Chondrocyte (in vitro differentiated cells): ENCODE results near the gene MYH3. TPM values are rescaled to one million over a fixed set of nuclear protein-coding genes. Genes with fewer than 3 reads are reported as not detected.

Experiments
- DNase-seq: peaks from one replicate; pipeline ENCODE4 v3.0.0; 2021; ENCODE audit warnings: mixed read lengths, low spot score
- H3K27ac Mint-ChIP-seq: one replicate; pipeline ENCODE4 v1.8.0; 2021; ENCODE audit warnings: mild to moderate bottlenecking, moderate library complexity, mixed read lengths; ENCODE audit not compliant: unreplicated experiment
- H3K27me3 Mint-ChIP-seq: 2 replicates; pipeline ENCODE4 v1.8.0; 2021; ENCODE audit warnings: low read depth, mixed read lengths
- H3K36me3 Mint-ChIP-seq: 2 replicates; pipeline ENCODE4 v1.8.0; 2021; ENCODE audit warnings: low read depth, mixed read lengths
- H3K4me1 Mint-ChIP-seq: 2 replicates; pipeline ENCODE4 v1.8.0; 2021; ENCODE audit warnings: low read depth, mild to moderate bottlenecking, mixed read lengths
- H3K4me3 Mint-ChIP-seq: one replicate; pipeline ENCODE4 v1.8.0; 2021; ENCODE audit warnings: mild to moderate bottlenecking, moderate library complexity, mixed read lengths; ENCODE audit not compliant: unreplicated experiment
- H3K9me3 Mint-ChIP-seq: 2 replicates; pipeline ENCODE4 v1.8.0; 2021; ENCODE audit warnings: low read depth, mixed read lengths
- total RNA-seq: library from RNA; stranded (reverse); gene quantifications from 3 replicates; pipeline ENCODE4 v1.2.1, GENCODE V29; 2021
- TF ChIP-seq, protein P1 (sequence below): fragments of 200-600 bp; sonication (generic); IDR thresholded peaks from 2 replicates; pipeline ENCODE4 v1.5.0; 2021; ENCODE audit warnings: antibody characterized with exemption, mild to moderate bottlenecking, moderate library complexity

MYH3 gene
- total RNA-seq, 1 donor from 2014 or later: 3.5 TPM

DNA sequence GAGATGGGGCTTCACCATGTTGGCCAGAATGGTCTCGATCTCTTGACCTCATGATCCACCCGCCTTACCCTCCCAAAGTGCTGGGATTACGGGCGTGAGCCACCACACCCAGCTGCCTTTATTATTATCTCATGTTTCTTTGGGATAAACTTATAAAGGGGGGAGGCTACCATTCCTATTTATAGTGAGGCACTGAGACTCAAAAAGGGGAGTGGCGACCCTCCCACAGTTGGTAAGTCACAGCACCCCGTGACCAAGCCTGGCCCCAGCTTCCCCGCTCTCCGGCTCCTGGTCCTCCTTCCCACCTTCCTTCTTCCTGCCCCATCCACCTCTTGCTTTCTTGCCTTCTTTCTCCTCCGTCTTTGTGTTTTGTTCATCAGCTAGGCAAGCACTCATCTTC lies 5.2 kb downstream of the MYH3 start:
- Mint-ChIP-seq H3K4me1 (peaks cover 19% of the 10 kb centered on the region), H3K27me3 (no peaks in the 10 kb centered on the region), H3K36me3 (no peaks in the 10 kb centered on the region), H3K27ac (no peak overlapping the region), H3K4me3 (no peak overlapping the region), H3K9me3 (no peaks in the 10 kb centered on the region)
- TF ChIP-seq, protein P1, sequence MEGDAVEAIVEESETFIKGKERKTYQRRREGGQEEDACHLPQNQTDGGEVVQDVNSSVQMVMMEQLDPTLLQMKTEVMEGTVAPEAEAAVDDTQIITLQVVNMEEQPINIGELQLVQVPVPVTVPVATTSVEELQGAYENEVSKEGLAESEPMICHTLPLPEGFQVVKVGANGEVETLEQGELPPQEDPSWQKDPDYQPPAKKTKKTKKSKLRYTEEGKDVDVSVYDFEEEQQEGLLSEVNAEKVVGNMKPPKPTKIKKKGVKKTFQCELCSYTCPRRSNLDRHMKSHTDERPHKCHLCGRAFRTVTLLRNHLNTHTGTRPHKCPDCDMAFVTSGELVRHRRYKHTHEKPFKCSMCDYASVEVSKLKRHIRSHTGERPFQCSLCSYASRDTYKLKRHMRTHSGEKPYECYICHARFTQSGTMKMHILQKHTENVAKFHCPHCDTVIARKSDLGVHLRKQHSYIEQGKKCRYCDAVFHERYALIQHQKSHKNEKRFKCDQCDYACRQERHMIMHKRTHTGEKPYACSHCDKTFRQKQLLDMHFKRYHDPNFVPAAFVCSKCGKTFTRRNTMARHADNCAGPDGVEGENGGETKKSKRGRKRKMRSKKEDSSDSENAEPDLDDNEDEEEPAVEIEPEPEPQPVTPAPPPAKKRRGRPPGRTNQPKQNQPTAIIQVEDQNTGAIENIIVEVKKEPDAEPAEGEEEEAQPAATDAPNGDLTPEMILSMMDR: no peak
- no peak for DNase-seq

DNA sequence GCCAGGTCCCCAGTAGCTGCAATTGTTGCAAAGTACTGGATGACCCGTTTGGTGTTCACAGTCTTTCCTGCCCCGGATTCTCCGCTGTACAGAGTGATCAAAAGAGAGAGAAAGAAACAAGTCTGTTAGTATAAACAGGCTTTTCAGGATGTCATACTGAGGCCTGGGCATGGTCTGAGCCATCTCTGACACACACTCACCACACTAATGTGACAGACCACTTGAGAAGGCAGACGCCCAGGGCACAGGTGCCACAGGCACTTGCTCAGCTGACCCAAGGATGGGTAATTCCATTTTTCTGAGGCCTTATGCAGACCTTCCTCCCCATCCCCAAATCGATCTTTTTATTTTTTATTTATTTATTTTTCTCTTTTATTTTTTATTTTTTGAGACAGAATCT lies 7.5 kb downstream of the MYH3 start:
- DNase-seq: no peak
- Mint-ChIP-seq H3K4me3 (no peak overlapping the region), H3K27me3 (no peaks in the 10 kb centered on the region), H3K36me3 (no peaks in the 10 kb centered on the region), H3K9me3 (no peaks in the 10 kb centered on the region), H3K4me1 (peaks cover 22% of the 10 kb centered on the region), H3K27ac (peak overlapping the region; percentile 74)
- TF ChIP-seq, protein P1: no peak

DNA sequence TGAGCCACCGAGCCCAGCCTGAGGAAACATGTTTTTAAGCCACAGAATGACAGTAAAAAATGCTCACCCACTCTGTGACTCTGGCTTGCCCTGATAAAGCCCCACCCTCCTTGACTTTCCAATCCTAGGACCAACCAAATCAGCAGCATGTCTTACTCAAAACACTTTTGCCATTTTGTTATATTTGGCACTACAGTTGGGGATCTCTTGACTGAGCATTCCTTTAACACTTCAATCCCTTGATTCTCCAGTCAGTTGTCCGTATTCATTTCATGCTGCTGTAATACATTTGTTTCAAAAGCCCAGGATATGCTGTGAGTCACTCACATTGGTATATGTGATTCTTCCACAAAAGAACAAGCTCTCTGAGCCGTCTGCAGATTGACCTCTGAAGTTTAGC lies 8.2 kb downstream of the MYH3 start:
- Mint-ChIP-seq H3K36me3 (peaks cover 3% of the 10 kb centered on the region), H3K27me3 (no peaks in the 10 kb centered on the region), H3K4me3 (no peak overlapping the region), H3K9me3 (no peaks in the 10 kb centered on the region), H3K27ac (peak overlapping the region; percentile 74), H3K4me1 (peaks cover 22% of the 10 kb centered on the region)
- no peak for DNase-seq
- TF ChIP-seq, protein P1: no peak

DNA sequence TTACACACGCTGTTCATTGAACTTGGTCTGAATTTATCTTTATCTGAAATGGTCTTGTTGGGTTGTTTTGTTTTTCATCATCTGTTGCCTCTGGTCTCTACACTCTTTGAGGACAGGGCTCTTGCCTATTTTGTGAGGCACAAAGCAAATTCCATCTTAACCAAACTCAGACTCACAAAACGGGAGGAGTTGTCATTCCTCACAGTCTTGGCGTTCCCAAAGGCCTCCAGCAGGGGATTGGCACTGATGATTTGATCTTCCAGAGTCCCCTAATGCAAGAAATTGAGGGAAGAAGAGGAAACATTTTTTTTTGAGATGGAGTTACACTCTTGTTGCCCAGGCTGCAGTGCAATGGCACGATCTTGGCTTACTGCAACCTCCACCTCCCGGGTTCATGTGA lies 8.7 kb downstream of the MYH3 start:
- Mint-ChIP-seq H3K27me3 (no peaks in the 10 kb centered on the region), H3K27ac (peak overlapping the region; percentile 49), H3K4me1 (peaks cover 22% of the 10 kb centered on the region), H3K36me3 (peaks cover 3% of the 10 kb centered on the region), H3K9me3 (no peaks in the 10 kb centered on the region), H3K4me3 (no peak overlapping the region)
- TF ChIP-seq, protein P1: no peak
- no peak for DNase-seq

DNA sequence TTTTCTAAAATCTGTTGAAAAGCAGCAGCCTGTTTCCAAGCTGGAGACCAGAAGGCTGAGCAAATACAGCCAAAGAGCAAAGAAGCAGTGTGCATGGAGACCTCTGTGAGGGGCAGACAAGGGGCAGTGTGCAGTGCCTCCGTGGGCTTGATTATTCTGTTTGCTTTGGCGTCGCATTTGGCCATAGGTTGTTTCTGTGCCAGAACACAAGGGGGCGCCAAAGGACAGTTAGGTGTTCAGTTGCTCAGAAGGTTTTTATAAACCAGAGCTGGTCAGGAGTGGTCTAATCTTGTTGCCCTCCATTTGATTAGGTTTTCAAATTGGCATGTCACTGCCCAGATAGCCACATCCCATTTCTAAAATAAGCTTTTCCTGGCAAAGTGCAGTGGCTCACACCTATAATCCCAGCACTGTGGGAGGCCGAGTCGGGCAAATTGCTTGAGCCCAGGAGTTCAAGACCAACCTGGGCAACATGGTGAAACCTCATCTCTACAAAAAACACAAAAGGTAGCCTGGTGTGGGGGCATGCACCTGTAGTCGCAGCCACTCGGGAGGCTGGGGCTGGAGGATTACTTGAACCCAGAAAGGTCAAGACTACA lies 10.6 kb downstream of the MYH3 start:
- no peaks in the 10 kb centered on the region for H3K9me3 Mint-ChIP-seq
- H3K27ac Mint-ChIP-seq: no peak overlapping the region
- no peak for DNase-seq
- H3K36me3 Mint-ChIP-seq: peaks cover 8% of the 10 kb centered on the region
- H3K4me3 Mint-ChIP-seq: no peak overlapping the region
- TF ChIP-seq, protein P1: peak; percentile 93
- peaks cover 22% of the 10 kb centered on the region for H3K4me1 Mint-ChIP-seq
- H3K27me3 Mint-ChIP-seq: no peaks in the 10 kb centered on the region
